GM23338 (cell line): ENCODE data around the gene TMEM51.

ENCODE experiments used
- EZH2phosphoT487 ChIP-seq: fragments of 200-600 bp; sonication (generic); IDR thresholded peaks from one replicate; pipeline ENCODE4 v1.8.1; 2018; ENCODE audit warnings: antibody characterized with exemption; ENCODE audit not compliant: unreplicated experiment
- NANOG ChIP-seq: IDR thresholded peaks from 2 replicates; pipeline ENCODE4 v1.6.1; 2016; ENCODE audit warnings: antibody characterized with exemption, borderline replicate concordance
- TF ChIP-seq, protein P1 (sequence below), 2 experiments: fragments of 200-600 bp in 1 of 2; sonication (generic) in 1 of 2; conservative IDR thresholded peaks; 2 replicates each; pipeline versions ENCODE4 v1.5.1 to v1.6.1; 2016 to 2017; ENCODE audit warnings: antibody characterized with exemption in 2 of 2, low read depth in 2 of 2, mild to moderate bottlenecking in 2 of 2, moderate library complexity in 1 of 2

DNA sequence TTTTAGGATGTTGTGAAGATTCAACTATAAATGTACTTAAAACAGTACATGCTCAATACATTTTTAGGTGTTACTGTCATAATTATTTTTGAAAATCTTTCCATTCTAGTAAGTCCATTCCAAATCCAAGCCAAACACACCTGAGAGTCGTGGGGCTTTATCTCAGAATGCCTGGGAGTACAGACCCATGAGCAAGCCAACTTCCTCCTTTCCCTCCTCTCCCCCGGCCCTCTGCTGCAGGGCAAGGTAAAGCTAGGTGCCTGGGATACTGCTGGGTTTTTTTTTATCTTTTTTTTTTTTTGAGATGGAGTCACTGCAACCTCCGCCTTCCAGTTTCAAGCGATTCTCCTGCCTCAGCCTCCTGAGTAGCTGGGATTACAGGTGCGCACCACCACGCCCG, 16.5 kb downstream of the TMEM51 start:
- TF ChIP-seq, protein P1, sequence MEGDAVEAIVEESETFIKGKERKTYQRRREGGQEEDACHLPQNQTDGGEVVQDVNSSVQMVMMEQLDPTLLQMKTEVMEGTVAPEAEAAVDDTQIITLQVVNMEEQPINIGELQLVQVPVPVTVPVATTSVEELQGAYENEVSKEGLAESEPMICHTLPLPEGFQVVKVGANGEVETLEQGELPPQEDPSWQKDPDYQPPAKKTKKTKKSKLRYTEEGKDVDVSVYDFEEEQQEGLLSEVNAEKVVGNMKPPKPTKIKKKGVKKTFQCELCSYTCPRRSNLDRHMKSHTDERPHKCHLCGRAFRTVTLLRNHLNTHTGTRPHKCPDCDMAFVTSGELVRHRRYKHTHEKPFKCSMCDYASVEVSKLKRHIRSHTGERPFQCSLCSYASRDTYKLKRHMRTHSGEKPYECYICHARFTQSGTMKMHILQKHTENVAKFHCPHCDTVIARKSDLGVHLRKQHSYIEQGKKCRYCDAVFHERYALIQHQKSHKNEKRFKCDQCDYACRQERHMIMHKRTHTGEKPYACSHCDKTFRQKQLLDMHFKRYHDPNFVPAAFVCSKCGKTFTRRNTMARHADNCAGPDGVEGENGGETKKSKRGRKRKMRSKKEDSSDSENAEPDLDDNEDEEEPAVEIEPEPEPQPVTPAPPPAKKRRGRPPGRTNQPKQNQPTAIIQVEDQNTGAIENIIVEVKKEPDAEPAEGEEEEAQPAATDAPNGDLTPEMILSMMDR (conservative IDR thresholded peaks at IDR 0.05; ENCODE audit: low read depth in 2 of 2), result no peak
- TF ChIP-seq NANOG (no peak), EZH2phosphoT487 (no peak)
